ENCODE measurements around the gene CDR2.

Gene CDR2

GRCh38 chr16:22346483-22346882 lies 27.9 kb downstream of the CDR2 start:
- FAIRE-seq (no peak), DNase-seq (ENCODE audit: insufficient read length, low spot score) (no peak)
- no peak for TF ChIP-seq POU2F2 (IDR thresholded peaks at IDR 0.05; ENCODE audit: low read depth, low read length)
- no peak for TF ChIP-seq POLR2A (IDR thresholded peaks at IDR 0.05; ENCODE audit: low read depth, low read length)
- no peak for TF ChIP-seq SPI1 (IDR thresholded peaks at IDR 0.05; ENCODE audit: low read depth, low read length)
- TF ChIP-seq TAF1 (IDR thresholded peaks at IDR 0.05; ENCODE audit: low read depth, low read length) = no peak
- TF ChIP-seq POLR2AphosphoS5 (IDR thresholded peaks at IDR 0.05; ENCODE audit: low read depth, low read length) = no peak
- TF ChIP-seq PAX5 (IDR thresholded peaks at IDR 0.05; ENCODE audit: insufficient read depth, low read length, severe bottlenecking) = no peak

GRCh38 chr16:22342082-22342481 lies 32.3 kb downstream of the CDR2 start:
- DNase-seq (ENCODE audit: insufficient read length, low spot score) = no peak
- TF ChIP-seq SPI1 (IDR thresholded peaks at IDR 0.05; ENCODE audit: low read depth, low read length) (no peak), POLR2AphosphoS5 (IDR thresholded peaks at IDR 0.05; ENCODE audit: low read depth, low read length) (no peak), POLR2A (IDR thresholded peaks at IDR 0.05; ENCODE audit: low read depth, low read length) (no peak)
- FAIRE-seq = no peak

GRCh38 chr16:22340945-22341344 lies 33.5 kb downstream of the CDR2 start:
- FAIRE-seq (no peak), DNase-seq (ENCODE audit: insufficient read length, low spot score) (no peak)

GRCh38 chr16:22337849-22338635 lies 36.4 kb downstream of the CDR2 start:
- no peak for FAIRE-seq
- TF ChIP-seq TAF1 (IDR thresholded peaks at IDR 0.05; ENCODE audit: low read depth, low read length) (no peak), PAX5 (IDR thresholded peaks at IDR 0.05; ENCODE audit: insufficient read depth, low read length, severe bottlenecking) (no peak), POLR2A (IDR thresholded peaks at IDR 0.05; ENCODE audit: low read depth, low read length) (no peak), POLR2AphosphoS5 (IDR thresholded peaks at IDR 0.05; ENCODE audit: low read depth, low read length) (no peak), POU2F2 (IDR thresholded peaks at IDR 0.05; ENCODE audit: low read depth, low read length) (no peak), SPI1 (IDR thresholded peaks at IDR 0.05; ENCODE audit: low read depth, low read length) (no peak)
- DNase-seq (ENCODE audit: insufficient read length, low spot score) = no peak

More at GRCh38 chr16:22340945-22341344, 33.5 kb downstream of the CDR2 start:
- TF ChIP-seq TAF1 (IDR thresholded peaks at IDR 0.05; ENCODE audit: low read depth, low read length) = no peak

- no peak for DNase-seq (ENCODE audit: insufficient read length, low spot score)
- TF ChIP-seq TAF1 (IDR thresholded peaks at IDR 0.05; ENCODE audit: low read depth, low read length) = no peak
- TF ChIP-seq SPI1 (IDR thresholded peaks at IDR 0.05; ENCODE audit: low read depth, low read length) = no peak
- TF ChIP-seq POLR2A (IDR thresholded peaks at IDR 0.05; ENCODE audit: low read depth, low read length) = no peak
- no peak for TF ChIP-seq POLR2AphosphoS5 (IDR thresholded peaks at IDR 0.05; ENCODE audit: low read depth, low read length)
- no peak for TF ChIP-seq PAX5 (IDR thresholded peaks at IDR 0.05; ENCODE audit: insufficient read depth, low read length, severe bottlenecking)
- TF ChIP-seq POU2F2 (IDR thresholded peaks at IDR 0.05; ENCODE audit: low read depth, low read length) = no peak
- no peak for FAIRE-seq
These were observed 37.4 kb downstream of the CDR2 start for GRCh38 chr16:22337045-22337444.

GRCh38 chr16:22336581-22336980 lies 37.8 kb downstream of the CDR2 start:
- DNase-seq (ENCODE audit: insufficient read length, low spot score) = no peak
- TF ChIP-seq PAX5 (IDR thresholded peaks at IDR 0.05; ENCODE audit: insufficient read depth, low read length, severe bottlenecking) (no peak), POLR2AphosphoS5 (IDR thresholded peaks at IDR 0.05; ENCODE audit: low read depth, low read length) (no peak), POLR2A (IDR thresholded peaks at IDR 0.05; ENCODE audit: low read depth, low read length) (no peak), SPI1 (IDR thresholded peaks at IDR 0.05; ENCODE audit: low read depth, low read length) (no peak), TAF1 (IDR thresholded peaks at IDR 0.05; ENCODE audit: low read depth, low read length) (no peak)
- FAIRE-seq = no peak

- FAIRE-seq = no peak
- no peak for DNase-seq (ENCODE audit: insufficient read length, low spot score)
- peak; percentile 26; the same call in 1 of the 2 replicates for TF ChIP-seq POLR2AphosphoS5 (IDR thresholded peaks at IDR 0.05; ENCODE audit: low read depth, low read length)
- TF ChIP-seq SPI1 (IDR thresholded peaks at IDR 0.05; ENCODE audit: low read depth, low read length) = no peak
- TF ChIP-seq PAX5 (IDR thresholded peaks at IDR 0.05; ENCODE audit: insufficient read depth, low read length, severe bottlenecking) = no peak
- no peak for TF ChIP-seq POLR2A (IDR thresholded peaks at IDR 0.05; ENCODE audit: low read depth, low read length)
These were observed 38.7 kb downstream of the CDR2 start for GRCh38 chr16:22335668-22336246.

- DNase-seq (ENCODE audit: insufficient read length, low spot score) (no peak), FAIRE-seq (no peak)
- no peak for TF ChIP-seq POLR2AphosphoS5 (IDR thresholded peaks at IDR 0.05; ENCODE audit: low read depth, low read length)
- TF ChIP-seq PAX5 (IDR thresholded peaks at IDR 0.05; ENCODE audit: insufficient read depth, low read length, severe bottlenecking) = no peak
- no peak for TF ChIP-seq POLR2A (IDR thresholded peaks at IDR 0.05; ENCODE audit: low read depth, low read length)
- no peak for TF ChIP-seq SPI1 (IDR thresholded peaks at IDR 0.05; ENCODE audit: low read depth, low read length)
- TF ChIP-seq TAF1 (IDR thresholded peaks at IDR 0.05; ENCODE audit: low read depth, low read length) = no peak
- TF ChIP-seq POU2F2 (IDR thresholded peaks at IDR 0.05; ENCODE audit: low read depth, low read length) = no peak
These were observed 40.9 kb downstream of the CDR2 start for GRCh38 chr16:22333457-22333994.

- FAIRE-seq (no peak), DNase-seq (ENCODE audit: insufficient read length, low spot score) (no peak)
- TF ChIP-seq POLR2A (IDR thresholded peaks at IDR 0.05; ENCODE audit: low read depth, low read length) = no peak
- TF ChIP-seq SPI1 (IDR thresholded peaks at IDR 0.05; ENCODE audit: low read depth, low read length) = no peak
- TF ChIP-seq POU2F2 (IDR thresholded peaks at IDR 0.05; ENCODE audit: low read depth, low read length) = no peak
- no peak for TF ChIP-seq POLR2AphosphoS5 (IDR thresholded peaks at IDR 0.05; ENCODE audit: low read depth, low read length)
- TF ChIP-seq TAF1 (IDR thresholded peaks at IDR 0.05; ENCODE audit: low read depth, low read length) = no peak
- no peak for TF ChIP-seq PAX5 (IDR thresholded peaks at IDR 0.05; ENCODE audit: insufficient read depth, low read length, severe bottlenecking)
These were observed 44.1 kb downstream of the CDR2 start for GRCh38 chr16:22330326-22330725.
